Astrocyte (in vitro differentiated cells and primary cell): ENCODE measurements around the gene ACOT13. TPM values are rescaled to one million over a fixed set of nuclear protein-coding genes. Genes with fewer than 3 reads are reported as not detected.

ENCODE experiments used
- DNase-seq: peaks from one replicate; pipeline ENCODE4 v3.0.0-alpha.2; 2010; ENCODE audit warnings: low read depth
- FAIRE-seq: peaks from 2 replicates; lab custom pipeline; 2011; peaks lifted over from hg19 to GRCh38; lab: Jason Lieb, UNC
- H2AFZ ChIP-seq: 2 replicates; pipeline ENCODE4 v1.6.0; 2012; ENCODE audit warnings: low read depth, low read length, inconsistent platforms
- H3K27ac ChIP-seq: 2 replicates; pipeline ENCODE4 v1.5.1; 2011; ENCODE audit warnings: low read depth, low read length, inconsistent platforms
- H3K27me3 ChIP-seq: 2 replicates; pipeline ENCODE4 v1.6.0; 2011; ENCODE audit warnings: low read length, inconsistent platforms; ENCODE audit not compliant: insufficient read depth
- H3K36me3 ChIP-seq: 2 replicates; pipeline ENCODE4 v1.5.1; 2011; ENCODE audit warnings: low read length, inconsistent platforms; ENCODE audit not compliant: insufficient read depth
- H3K4me1 ChIP-seq: 2 replicates; pipeline ENCODE4 v1.5.1; 2011; ENCODE audit warnings: low read length, inconsistent platforms; ENCODE audit not compliant: insufficient read depth
- H3K4me2 ChIP-seq: 2 replicates; pipeline ENCODE4 v1.6.0; 2012; ENCODE audit warnings: low read length, inconsistent platforms
- H3K4me3 ChIP-seq: 2 replicates; pipeline ENCODE4 v1.5.1; 2011; ENCODE audit warnings: low read depth, mild to moderate bottlenecking, low read length, inconsistent platforms; ENCODE audit not compliant: insufficient read depth
- H3K79me2 ChIP-seq: 2 replicates; pipeline ENCODE4 v1.6.0; 2012; ENCODE audit warnings: mild to moderate bottlenecking, low read length, inconsistent platforms; ENCODE audit not compliant: insufficient read depth
- H3K9ac ChIP-seq: 2 replicates; pipeline ENCODE4 v1.6.0; 2012; ENCODE audit warnings: mild to moderate bottlenecking, low read length, inconsistent platforms
- H3K9me3 ChIP-seq: 2 replicates; pipeline ENCODE4 v1.5.1; 2012; ENCODE audit warnings: low read depth, mild to moderate bottlenecking, low read length, inconsistent platforms; ENCODE audit not compliant: insufficient read depth
- H4K20me1 ChIP-seq: 2 replicates; pipeline ENCODE4 v1.6.0; 2012; ENCODE audit warnings: low read length, inconsistent platforms; ENCODE audit not compliant: insufficient read depth
- H3K27ac Mint-ChIP-seq: one replicate; pipeline ENCODE4 v1.8.0; 2021; ENCODE audit warnings: mild to moderate bottlenecking, mixed read lengths; ENCODE audit not compliant: unreplicated experiment
- H3K27me3 Mint-ChIP-seq: one replicate; pipeline ENCODE4 v1.8.0; 2021; ENCODE audit warnings: low read depth, mixed read lengths; ENCODE audit not compliant: unreplicated experiment
- H3K36me3 Mint-ChIP-seq: one replicate; pipeline ENCODE4 v1.8.0; 2021; ENCODE audit warnings: low read depth, mixed read lengths; ENCODE audit not compliant: unreplicated experiment
- H3K4me1 Mint-ChIP-seq: one replicate; pipeline ENCODE4 v1.8.0; 2021; ENCODE audit warnings: low read depth, mixed read lengths; ENCODE audit not compliant: unreplicated experiment
- H3K4me3 Mint-ChIP-seq: one replicate; pipeline ENCODE4 v1.8.0; 2021; ENCODE audit warnings: mild to moderate bottlenecking, moderate library complexity, mixed read lengths; ENCODE audit not compliant: unreplicated experiment
- H3K9me3 Mint-ChIP-seq: one replicate; pipeline ENCODE4 v1.8.0; 2021; ENCODE audit warnings: mild to moderate bottlenecking, mixed read lengths; ENCODE audit not compliant: unreplicated experiment
- CTCF ChIP-seq: IDR thresholded peaks from 2 replicates; pipeline ENCODE4 v1.5.1; 2011; ENCODE audit warnings: low read depth, mild to moderate bottlenecking, inconsistent platforms, low read length, moderate library complexity; ENCODE audit not compliant: insufficient read depth
- EZH2 ChIP-seq: IDR thresholded peaks from 2 replicates; pipeline ENCODE4 v1.6.1; 2012; ENCODE audit warnings: mild to moderate bottlenecking, low read length, inconsistent platforms; ENCODE audit not compliant: insufficient read depth
- total RNA-seq: library from RNA; stranded (reverse); gene quantifications from 2 replicates; pipeline ENCODE4 v1.2.1, GENCODE V29; 2021

Gene ACOT13
- total RNA-seq, 1 donor from 2014 or later: 35.9 TPM

- no peaks in the 10 kb centered on the region for H3K27me3 Mint-ChIP-seq
- Histone ChIP-seq H3K4me2 (no peak overlapping the region), H3K36me3 (no peaks in the 10 kb centered on the region), H3K9ac (no peak overlapping the region), H3K9me3 (no peaks in the 10 kb centered on the region), H3K4me1 (no peaks in the 10 kb centered on the region), H3K79me2 (no peaks in the 10 kb centered on the region), H4K20me1 (no peaks in the 10 kb centered on the region), H3K27me3 (no peaks in the 10 kb centered on the region), H2AFZ (no peak overlapping the region), H3K27ac (no peak overlapping the region), H3K4me3 (no peak overlapping the region)
- H3K27ac Mint-ChIP-seq: no peak overlapping the region
- TF ChIP-seq CTCF: no peak
- TF ChIP-seq EZH2: no peak
- peaks cover 3% of the 10 kb centered on the region for H3K9me3 Mint-ChIP-seq
- no peak for DNase-seq
- no peaks in the 10 kb centered on the region for H3K36me3 Mint-ChIP-seq
- no peak overlapping the region for H3K4me3 Mint-ChIP-seq
- H3K4me1 Mint-ChIP-seq: no peaks in the 10 kb centered on the region
- FAIRE-seq: no peak
Measured at GRCh38 chr6:24620637-24621036, 46.2 kb upstream of the ACOT13 start.

GRCh38 chr6:24621626-24622289 lies 45.1 kb upstream of the ACOT13 start:
- FAIRE-seq (no peak), DNase-seq (no peak)
- H3K27ac Mint-ChIP-seq: no peak overlapping the region
- Histone ChIP-seq H3K36me3 (no peaks in the 10 kb centered on the region), H3K9me3 (no peaks in the 10 kb centered on the region), H3K27ac (no peak overlapping the region), H4K20me1 (no peaks in the 10 kb centered on the region), H3K4me3 (no peak overlapping the region), H3K79me2 (no peaks in the 10 kb centered on the region), H3K27me3 (no peaks in the 10 kb centered on the region), H3K4me1 (no peaks in the 10 kb centered on the region), H3K4me2 (no peak overlapping the region), H2AFZ (no peak overlapping the region), H3K9ac (no peak overlapping the region)
- TF ChIP-seq CTCF (no peak), EZH2 (no peak)
- H3K4me1 Mint-ChIP-seq: no peaks in the 10 kb centered on the region
- peaks cover 3% of the 10 kb centered on the region for H3K9me3 Mint-ChIP-seq
- no peak overlapping the region for H3K4me3 Mint-ChIP-seq
- no peaks in the 10 kb centered on the region for H3K36me3 Mint-ChIP-seq
- H3K27me3 Mint-ChIP-seq: no peaks in the 10 kb centered on the region

GRCh38 chr6:24630856-24631505 lies 35.9 kb upstream of the ACOT13 start:
- no peak for TF ChIP-seq EZH2
- no peak for TF ChIP-seq CTCF
- Mint-ChIP-seq H3K36me3 (no peaks in the 10 kb centered on the region), H3K27me3 (no peaks in the 10 kb centered on the region), H3K27ac (no peak overlapping the region), H3K4me3 (no peak overlapping the region), H3K9me3 (peaks cover 3% of the 10 kb centered on the region), H3K4me1 (no peaks in the 10 kb centered on the region)
- H4K20me1 ChIP-seq: no peaks in the 10 kb centered on the region
- H3K36me3 ChIP-seq: no peaks in the 10 kb centered on the region
- H3K27ac ChIP-seq: no peak overlapping the region
- no peaks in the 10 kb centered on the region for H3K27me3 ChIP-seq
- no peak overlapping the region for H3K4me3 ChIP-seq
- H3K9me3 ChIP-seq: no peaks in the 10 kb centered on the region
- H3K9ac ChIP-seq: no peak overlapping the region
- FAIRE-seq: no peak
- DNase-seq: no peak
- H3K4me1 ChIP-seq: no peaks in the 10 kb centered on the region
- no peak overlapping the region for H2AFZ ChIP-seq
- no peaks in the 10 kb centered on the region for H3K79me2 ChIP-seq
- no peak overlapping the region for H3K4me2 ChIP-seq
